IMR-90 (cell line): Measurements from ENCODE around the gene RAB39A.

Source experiments
- BHLHE40 ChIP-seq: fragments of 150-350 bp; IDR thresholded peaks from 2 replicates; pipeline ENCODE4 v1.6.1; 2016; ENCODE audit warnings: mild to moderate bottlenecking, low read depth, low read length
- CHD1 ChIP-seq: IDR thresholded peaks from 2 replicates; pipeline ENCODE4 v1.6.1; 2012; ENCODE audit warnings: low read depth, low read length, improper control_type of control experiment
- CTCF ChIP-seq: conservative IDR thresholded peaks from 2 replicates; pipeline ENCODE4 v1.5.1; 2012; ENCODE audit warnings: mild to moderate bottlenecking, low read depth, low read length, improper control_type of control experiment
- FOS ChIP-seq: fragments of 150-350 bp; IDR thresholded peaks from 2 replicates; pipeline ENCODE4 v1.6.1; 2016; ENCODE audit warnings: low read depth, low read length
- MAZ ChIP-seq: IDR thresholded peaks from 2 replicates; pipeline ENCODE4 v1.6.1; 2012; ENCODE audit warnings: low read depth, mild to moderate bottlenecking, low read length, improper control_type of control experiment, moderate library complexity, borderline replicate concordance
- POLR2A ChIP-seq: IDR thresholded peaks from 2 replicates; pipeline ENCODE4 v1.6.1; 2012; ENCODE audit warnings: mild to moderate bottlenecking, low read depth, low read length
- RFX5 ChIP-seq: IDR thresholded peaks from 2 replicates; pipeline ENCODE4 v1.8.0; 2012; ENCODE audit warnings: low read depth, mild to moderate bottlenecking, low read length, moderate library complexity

GRCh38 chr11:108003623-108004022 lies 75.4 kb downstream of the RAB39A start:
- TF ChIP-seq CTCF (no peak), BHLHE40 (no peak), POLR2A (no peak), MAZ (no peak), RFX5 (no peak), FOS (no peak), CHD1 (no peak)
